Sigmoid colon (tissue), 7 donors: ENCODE measurements around the gene CCDC137. TPM values are rescaled to one million over a fixed set of nuclear protein-coding genes. Genes with fewer than 3 reads are reported as not detected.

Experiments
- DNase-seq: peaks from one replicate; pipeline ENCODE4 v3.0.0-alpha.2; 2019
- H3K27ac ChIP-seq, 4 donors: fragments of 200-600 bp; sonication (generic); one replicate each; pipeline ENCODE4 v1.5.1; 2016 to 2019; ENCODE audit warnings: mild to moderate bottlenecking in 1 of 4
- H3K27me3 ChIP-seq, 3 donors: fragments of 200-600 bp; sonication (generic); one replicate each; pipeline ENCODE4 v1.5.1; 2019; ENCODE audit warnings: mild to moderate bottlenecking in 1 of 3
- H3K36me3 ChIP-seq, 4 donors: fragments of 200-600 bp; sonication (generic); one replicate each; pipeline ENCODE4 v1.5.1; 2016 to 2019
- H3K4me1 ChIP-seq, 4 donors: fragments of 200-600 bp; sonication (generic); one replicate each; pipeline ENCODE4 v1.5.1; 2017 to 2019
- H3K4me3 ChIP-seq, 4 donors: fragments of 200-600 bp; sonication (generic); one replicate each; pipeline ENCODE4 v1.5.1; 2017 to 2019; ENCODE audit warnings: mild to moderate bottlenecking in 2 of 4, moderate library complexity in 1 of 4
- H3K9me3 ChIP-seq, 4 donors: fragments of 200-600 bp in 3 of 4; sonication (generic) in 3 of 4; one replicate each; pipeline versions ENCODE4 v1.5.1 to v1.6.1; 2013 to 2019
- EP300 ChIP-seq, 4 donors: sonication (generic); formaldehyde crosslinking; IDR thresholded peaks; one replicate each; pipeline ENCODE4 v1.6.1; 2017; ENCODE audit warnings: antibody characterized with exemption in 4 of 4
- POLR2A ChIP-seq, 2 donors: fragments of 450-650 bp; IDR thresholded peaks; one replicate each; pipeline ENCODE4 v1.6.1; 2016; ENCODE audit warnings: antibody characterized with exemption in 2 of 2, mild to moderate bottlenecking in 2 of 2, moderate library complexity in 2 of 2
- POLR2AphosphoS5 ChIP-seq, 4 donors: sonication (generic); formaldehyde crosslinking; IDR thresholded peaks; one replicate each; pipeline ENCODE4 v1.6.1; 2017; ENCODE audit warnings: antibody characterized with exemption in 4 of 4
- WGBS, 2 donors: extraction: QIAGEN DNeasy Blood & Tissue Kit; methylation state at CpG; one replicate each; pipeline ENCODE4 v1.1.7; 2013; 5-methylcytosine and 5-hydroxymethylcytosine counted together
- intact Hi-C: fragments of 100-400 bp; cut with DNase I; formaldehyde crosslinking; loops from one replicate; pipeline ENCODE4 v1.15.1; 2023
- polyA plus RNA-seq, 3 donors: library from polyadenylated mRNA; stranded (reverse); fragments of 200-250 nt; gene quantifications; one replicate each; pipeline ENCODE4 v1.2.3, GENCODE V29; 2013
- total RNA-seq, 4 donors: library from RNA; depleted of rRNA; stranded (reverse); fragments of >200 nt; gene quantifications; one replicate each; pipeline ENCODE4 v1.1.0, GENCODE V29; 2016
- TF ChIP-seq, protein P1 (sequence below), 4 experiments: fragments of 450-650 bp in 3 of 4; fragments of 200-600 bp in 1 of 4; IDR thresholded peaks; one replicate each; pipeline ENCODE4 v1.5.1; 2016 to 2019; ENCODE audit warnings: antibody characterized with exemption in 4 of 4, mild to moderate bottlenecking in 3 of 4, moderate library complexity in 2 of 4
- donor health status: healthy with polysubstance abuse.
- donor health status: Bipolar disorder and iron deficiency.
- donor health status: healthy.

CCDC137 gene
- total and polyA plus RNA-seq, 7 donors: 5.5 to 31.1 (median 9.5) TPM

GRCh38 chr17:81695211-81695610, 28.7 kb downstream of the CCDC137 start:
- no peaks in the 10 kb centered on the region for H3K27me3 ChIP-seq
- no peak for DNase-seq
- H3K9me3 ChIP-seq: no peaks in the 10 kb centered on the region
- intact Hi-C loops: no loop called here
- H3K4me3 ChIP-seq: no peak overlapping the region
- 88 to 94% methylated on average over 6 of the region's 6 CpGs for WGBS, 2 donors
- TF ChIP-seq POLR2AphosphoS5 (IDR thresholded peaks at IDR 0.05) (no peak), EP300 (IDR thresholded peaks at IDR 0.05) (no peak), POLR2A (IDR thresholded peaks at IDR 0.05) (no peak)
- TF ChIP-seq, protein P1, sequence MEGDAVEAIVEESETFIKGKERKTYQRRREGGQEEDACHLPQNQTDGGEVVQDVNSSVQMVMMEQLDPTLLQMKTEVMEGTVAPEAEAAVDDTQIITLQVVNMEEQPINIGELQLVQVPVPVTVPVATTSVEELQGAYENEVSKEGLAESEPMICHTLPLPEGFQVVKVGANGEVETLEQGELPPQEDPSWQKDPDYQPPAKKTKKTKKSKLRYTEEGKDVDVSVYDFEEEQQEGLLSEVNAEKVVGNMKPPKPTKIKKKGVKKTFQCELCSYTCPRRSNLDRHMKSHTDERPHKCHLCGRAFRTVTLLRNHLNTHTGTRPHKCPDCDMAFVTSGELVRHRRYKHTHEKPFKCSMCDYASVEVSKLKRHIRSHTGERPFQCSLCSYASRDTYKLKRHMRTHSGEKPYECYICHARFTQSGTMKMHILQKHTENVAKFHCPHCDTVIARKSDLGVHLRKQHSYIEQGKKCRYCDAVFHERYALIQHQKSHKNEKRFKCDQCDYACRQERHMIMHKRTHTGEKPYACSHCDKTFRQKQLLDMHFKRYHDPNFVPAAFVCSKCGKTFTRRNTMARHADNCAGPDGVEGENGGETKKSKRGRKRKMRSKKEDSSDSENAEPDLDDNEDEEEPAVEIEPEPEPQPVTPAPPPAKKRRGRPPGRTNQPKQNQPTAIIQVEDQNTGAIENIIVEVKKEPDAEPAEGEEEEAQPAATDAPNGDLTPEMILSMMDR (IDR thresholded peaks at IDR 0.05): no peak
- no peak overlapping the region for H3K27ac ChIP-seq
- no peaks in the 10 kb centered on the region for H3K4me1 ChIP-seq
- H3K36me3 ChIP-seq: peaks cover 55 to 99% (median 70%) of the 10 kb centered on the region in 4 donors

GRCh38 chr17:81695801-81696200, 29.3 kb downstream of the CCDC137 start:
- TF ChIP-seq EP300 (IDR thresholded peaks at IDR 0.05) (no peak), POLR2AphosphoS5 (IDR thresholded peaks at IDR 0.05) (no peak), POLR2A (IDR thresholded peaks at IDR 0.05) (no peak)
- TF ChIP-seq, protein P1 (IDR thresholded peaks at IDR 0.05): no peak
- no peaks in the 10 kb centered on the region for H3K9me3 ChIP-seq
- H3K4me3 ChIP-seq: no peak overlapping the region
- H3K4me1 ChIP-seq: peaks cover 0 to 6% (median 3%) of the 10 kb centered on the region in 4 donors
- no peak overlapping the region for H3K27ac ChIP-seq
- H3K27me3 ChIP-seq: no peaks in the 10 kb centered on the region
- intact Hi-C loops: no loop called here
- H3K36me3 ChIP-seq: peaks cover 55 to 99% (median 68%) of the 10 kb centered on the region in 4 donors
- DNase-seq: no peak
- 92 to 94% methylated on average over 22 of the region's 22 CpGs for WGBS, 2 donors

GRCh38 chr17:81696218-81696941, 29.8 kb downstream of the CCDC137 start:
- H3K27ac ChIP-seq: no peak overlapping the region
- TF ChIP-seq, protein P1 (IDR thresholded peaks at IDR 0.05): no peak
- TF ChIP-seq EP300 (IDR thresholded peaks at IDR 0.05) (no peak), POLR2AphosphoS5 (IDR thresholded peaks at IDR 0.05) (no peak), POLR2A (IDR thresholded peaks at IDR 0.05) (no peak)
- WGBS, 2 donors: 96 to 97% methylated on average over 40 of the region's 40 CpGs
- H3K4me3 ChIP-seq: no peak overlapping the region
- peaks cover 53 to 99% (median 66%) of the 10 kb centered on the region in 4 donors for H3K36me3 ChIP-seq
- no peaks in the 10 kb centered on the region for H3K9me3 ChIP-seq
- no peak for DNase-seq
- intact Hi-C loops: no loop called here
- H3K27me3 ChIP-seq: no peaks in the 10 kb centered on the region
- peaks cover 0 to 11% (median 9%) of the 10 kb centered on the region in 4 donors for H3K4me1 ChIP-seq

GRCh38 chr17:81697261-81698044, 30.9 kb downstream of the CCDC137 start:
- intact Hi-C loops: no loop called here
- Histone ChIP-seq H3K36me3 (peaks cover 48 to 93% (median 56%) of the 10 kb centered on the region in 4 donors), H3K4me3 (no peak overlapping the region), H3K27me3 (no peaks in the 10 kb centered on the region), H3K9me3 (no peaks in the 10 kb centered on the region), H3K27ac (no peak overlapping the region), H3K4me1 (peaks cover 0 to 22% (median 20%) of the 10 kb centered on the region in 4 donors)
- TF ChIP-seq POLR2A (IDR thresholded peaks at IDR 0.05): no peak
- TF ChIP-seq, protein P1 (IDR thresholded peaks at IDR 0.05): no peak
- no peak for TF ChIP-seq EP300 (IDR thresholded peaks at IDR 0.05)
- no peak for TF ChIP-seq POLR2AphosphoS5 (IDR thresholded peaks at IDR 0.05)
- 89 to 90% methylated on average over 25 of the region's 25 CpGs for WGBS, 2 donors
- DNase-seq: no peak
